Epithelial cell of proximal tubule (primary cell): Measurements from ENCODE around the gene GOLGA1. TPM values are rescaled to one million over a fixed set of nuclear protein-coding genes. Genes with fewer than 3 reads are reported as not detected.

ENCODE experiments used
- DNase-seq: peaks from one replicate; pipeline ENCODE4 v3.0.0-alpha.2; 2011; ENCODE audit warnings: low read depth
- H3K4me3 ChIP-seq: 2 replicates; pipeline ENCODE4 v1.5.1; 2011; ENCODE audit warnings: low read depth, mild to moderate bottlenecking, low read length
- total RNA-seq: library from RNA; depleted of rRNA; stranded (reverse); fragments of >200 nt; gene quantifications from 2 replicates; pipeline ENCODE4 v1.2.3, GENCODE V29; 2015
- TF ChIP-seq, protein P1 (sequence below): conservative IDR thresholded peaks from 2 replicates; pipeline ENCODE4 v1.5.1; 2012; ENCODE audit warnings: low read depth, mild to moderate bottlenecking, low read length

Gene GOLGA1
- total RNA-seq, 1 donor from 2014 or later = 26.0 TPM

DNA sequence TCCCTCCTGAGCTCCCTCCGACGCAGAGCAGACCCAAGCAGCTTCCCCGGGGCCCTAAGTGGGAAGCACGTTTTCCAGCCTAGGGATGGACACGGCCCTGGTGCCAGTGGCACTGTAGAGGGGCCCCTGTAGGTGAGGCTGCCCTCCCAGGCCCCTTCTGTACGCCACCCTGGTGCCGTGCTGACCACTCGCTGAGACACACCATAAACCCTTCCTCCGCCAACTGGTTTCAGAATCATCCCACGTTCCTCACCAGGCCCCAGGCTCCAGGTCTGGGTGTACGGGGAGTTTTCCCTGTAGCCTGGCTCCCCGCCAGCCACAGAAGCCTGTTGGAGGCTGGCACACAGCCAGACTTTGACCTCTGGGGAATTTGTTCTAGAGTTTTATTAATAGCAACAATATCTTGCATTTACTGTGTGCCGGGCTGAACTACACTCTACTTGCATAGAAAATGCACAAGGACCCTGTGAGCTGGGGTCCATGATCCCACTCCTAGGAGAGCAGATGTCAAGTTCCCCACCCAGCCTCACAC lies 105.8 kb downstream of the GOLGA1 start:
- H3K4me3 ChIP-seq = peak overlapping the region; percentile 8
- peak; percentile 37 for DNase-seq
- TF ChIP-seq, protein P1, sequence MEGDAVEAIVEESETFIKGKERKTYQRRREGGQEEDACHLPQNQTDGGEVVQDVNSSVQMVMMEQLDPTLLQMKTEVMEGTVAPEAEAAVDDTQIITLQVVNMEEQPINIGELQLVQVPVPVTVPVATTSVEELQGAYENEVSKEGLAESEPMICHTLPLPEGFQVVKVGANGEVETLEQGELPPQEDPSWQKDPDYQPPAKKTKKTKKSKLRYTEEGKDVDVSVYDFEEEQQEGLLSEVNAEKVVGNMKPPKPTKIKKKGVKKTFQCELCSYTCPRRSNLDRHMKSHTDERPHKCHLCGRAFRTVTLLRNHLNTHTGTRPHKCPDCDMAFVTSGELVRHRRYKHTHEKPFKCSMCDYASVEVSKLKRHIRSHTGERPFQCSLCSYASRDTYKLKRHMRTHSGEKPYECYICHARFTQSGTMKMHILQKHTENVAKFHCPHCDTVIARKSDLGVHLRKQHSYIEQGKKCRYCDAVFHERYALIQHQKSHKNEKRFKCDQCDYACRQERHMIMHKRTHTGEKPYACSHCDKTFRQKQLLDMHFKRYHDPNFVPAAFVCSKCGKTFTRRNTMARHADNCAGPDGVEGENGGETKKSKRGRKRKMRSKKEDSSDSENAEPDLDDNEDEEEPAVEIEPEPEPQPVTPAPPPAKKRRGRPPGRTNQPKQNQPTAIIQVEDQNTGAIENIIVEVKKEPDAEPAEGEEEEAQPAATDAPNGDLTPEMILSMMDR = no peak

DNA sequence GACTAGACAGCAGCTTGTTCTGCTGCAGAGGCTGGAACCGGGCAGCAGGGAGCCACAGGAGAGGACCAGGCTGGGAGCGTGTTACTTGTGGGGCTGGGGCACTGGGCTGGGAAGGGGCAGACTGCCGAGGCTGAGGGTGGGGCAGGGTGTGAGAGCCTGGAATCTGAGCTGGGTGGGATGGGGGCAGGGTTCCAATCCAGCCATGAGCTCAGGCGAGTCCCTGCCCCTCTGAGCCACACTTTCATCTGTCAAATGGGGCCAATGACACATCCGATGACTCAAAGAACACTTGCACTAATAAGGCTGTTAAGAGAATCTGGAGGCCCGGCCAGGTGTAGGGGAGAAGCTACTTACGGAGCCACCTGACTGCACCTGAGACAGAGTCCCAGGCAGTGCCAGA lies 106.3 kb downstream of the GOLGA1 start:
- H3K4me3 ChIP-seq = no peak overlapping the region
- TF ChIP-seq, protein P1 = no peak
- DNase-seq = no peak

DNA sequence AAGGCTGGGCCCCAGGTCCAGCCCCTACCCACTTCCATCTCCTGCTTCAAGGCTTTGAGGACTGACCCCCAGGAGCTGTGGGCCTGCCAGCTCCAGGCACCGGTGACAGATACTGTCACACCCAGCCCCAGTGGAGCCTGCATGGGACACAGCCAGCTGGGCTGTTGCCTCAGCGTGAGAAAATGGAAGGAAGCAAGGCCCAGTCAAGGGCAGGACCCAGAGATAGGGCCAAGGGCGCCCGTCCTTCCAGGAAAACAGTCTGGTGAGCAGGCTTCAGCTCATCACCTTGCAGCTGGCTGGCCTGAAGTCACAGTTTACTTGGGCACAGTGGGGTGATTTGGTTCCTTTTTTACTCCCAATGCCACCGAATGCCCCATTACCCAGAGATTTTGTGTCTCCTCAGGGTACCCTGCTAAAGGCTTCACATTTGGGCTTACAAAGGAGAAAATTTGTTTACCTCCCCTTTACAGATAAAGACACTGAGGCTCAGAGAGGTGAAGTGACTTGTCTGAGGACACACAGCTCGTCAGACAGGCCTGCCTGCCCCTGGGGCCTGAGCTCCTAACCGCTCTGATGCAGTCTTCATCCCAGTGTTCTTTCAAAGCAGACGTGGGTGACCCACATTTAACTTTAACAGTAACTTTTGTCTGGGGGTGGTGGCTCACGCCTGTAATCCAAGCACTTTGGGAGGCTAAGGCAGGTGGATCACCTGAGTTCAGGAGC lies 109.1 kb downstream of the GOLGA1 start:
- no peak for DNase-seq
- H3K4me3 ChIP-seq = no peak overlapping the region
- TF ChIP-seq, protein P1 = no peak

GRCh38 chr9:124830593-124830992 lies 110.3 kb downstream of the GOLGA1 start:
- TF ChIP-seq, protein P1 = no peak
- H3K4me3 ChIP-seq = no peak overlapping the region
- no peak for DNase-seq

GRCh38 chr9:124829334-124829669 lies 111.6 kb downstream of the GOLGA1 start:
- no peak for DNase-seq
- no peak overlapping the region for H3K4me3 ChIP-seq
- TF ChIP-seq, protein P1 = no peak

GRCh38 chr9:124828489-124829333 lies 112.2 kb downstream of the GOLGA1 start:
- DNase-seq = no peak
- no peak overlapping the region for H3K4me3 ChIP-seq
- TF ChIP-seq, protein P1 = no peak

Other genes starting within 250 kb of the GOLGA1 start
- gene NR6A1, start 169.8 kb downstream of the GOLGA1 start, total RNA-seq = 1.1 and 2.0 TPM in 2 replicates
- 3.5 and 7.0 TPM in 2 replicates for gene OLFML2A, start 163.9 kb downstream of the GOLGA1 start, total RNA-seq
- gene WDR38, start 87.6 kb downstream of the GOLGA1 start, total RNA-seq = not detected in 2 replicates
- 2,998 and 3,916 TPM in 2 replicates for gene RPL35, start 79.1 kb downstream of the GOLGA1 start, total RNA-seq
- gene ARPC5L, start 79.0 kb downstream of the GOLGA1 start, total RNA-seq = 53.3 and 55.5 TPM in 2 replicates
- 2.1 and 4.3 TPM in 2 replicates for gene SCAI, start 202.4 kb upstream of the GOLGA1 start, total RNA-seq
- 28.3 and 29.7 TPM in 2 replicates for gene PPP6C, start 248.7 kb upstream of the GOLGA1 start, total RNA-seq